Spleen (tissue), 11 donors: ENCODE data around the gene KBTBD3. TPM values are rescaled to one million over a fixed set of nuclear protein-coding genes. Genes with fewer than 3 reads are reported as not detected.

Source experiments
- DNase-seq: peaks from one replicate; pipeline ENCODE4 v3.0.0-alpha.2; 2020
- H3K27ac ChIP-seq, 8 donors: fragments of 200-600 bp; sonication (generic) in 7 of 8; 1 replicate in 4 of 8; 2 replicates in 4 of 8; pipeline versions ENCODE4 v1.5.0 to v1.8.0; 2016 to 2021; ENCODE audit warnings: inconsistent platforms in 4 of 8, mild to moderate bottlenecking in 4 of 8, moderate library complexity in 1 of 8
- H3K27me3 ChIP-seq, 7 donors: fragments of 200-600 bp; sonication (generic) in 6 of 7; replicated peaks in 1 of 7; 1 replicate in 4 of 7; 2 replicates in 3 of 7; pipeline versions ENCODE4 v1.5.0 to v1.8.0; 2016 to 2021; ENCODE audit warnings: inconsistent platforms in 3 of 7, mild to moderate bottlenecking in 1 of 7
- H3K36me3 ChIP-seq, 6 donors: fragments of 200-600 bp; sonication (generic) in 5 of 6; 1 replicate in 4 of 6; 2 replicates in 2 of 6; pipeline versions ENCODE4 v1.5.0 to v1.8.0; 2016 to 2021; ENCODE audit warnings: inconsistent platforms in 2 of 6
- H3K4me1 ChIP-seq, 6 donors: fragments of 200-600 bp; sonication (generic) in 5 of 6; 1 replicate in 3 of 6; 2 replicates in 3 of 6; pipeline versions ENCODE4 v1.5.0 to v1.8.0; 2016 to 2021; ENCODE audit warnings: inconsistent platforms in 3 of 6
- H3K4me3 ChIP-seq, 8 donors: fragments of 200-600 bp; sonication (generic) in 7 of 8; 1 replicate in 4 of 8; 2 replicates in 4 of 8; pipeline versions ENCODE4 v1.5.0 to v1.8.0; 2016 to 2021; ENCODE audit warnings: inconsistent platforms in 4 of 8, mild to moderate bottlenecking in 4 of 8, moderate library complexity in 2 of 8
- H3K9me3 ChIP-seq, 8 donors: fragments of 200-600 bp; sonication (generic) in 7 of 8; 1 replicate in 4 of 8; 2 replicates in 4 of 8; pipeline versions ENCODE4 v1.5.0 to v1.8.0; 2016 to 2021; ENCODE audit warnings: inconsistent platforms in 4 of 8
- CTCF ChIP-seq, 11 experiments: fragments of 200-600 bp in 7 of 11; fragments of 450-650 bp in 4 of 11; sonication (generic) in 4 of 11; IDR thresholded peaks in 8 of 11; conservative IDR thresholded peaks in 3 of 11; 1 replicate in 7 of 11; 2 replicates in 4 of 11; pipeline versions ENCODE4 v1.4.0 to v1.8.0; 2016 to 2021; ENCODE audit warnings: antibody characterized with exemption in 11 of 11, inconsistent platforms in 4 of 11, mild to moderate bottlenecking in 1 of 11
- POLR2A ChIP-seq, 3 donors: fragments of 450-650 bp; IDR thresholded peaks; one replicate each; pipeline ENCODE4 v1.5.1; 2017; ENCODE audit warnings: antibody characterized with exemption in 3 of 3, mild to moderate bottlenecking in 1 of 3
- POLR2AphosphoS5 ChIP-seq, 3 donors: sonication (generic); formaldehyde crosslinking; IDR thresholded peaks; one replicate each; pipeline ENCODE4 v1.5.1; 2017; ENCODE audit warnings: antibody characterized with exemption in 3 of 3
- WGBS, 5 donors: extraction: QIAGEN DNeasy Blood & Tissue Kit in 3 of 5; methylation state at CpG; one replicate each; pipeline versions ENCODE4 v1.1.5 to v1.1.7; 2013 to 2018; 5-methylcytosine and 5-hydroxymethylcytosine counted together
- intact Hi-C: fragments of 100-400 bp; cut with DNase I; formaldehyde crosslinking; loops from one replicate; pipeline ENCODE4 v1.15.0; 2023; ENCODE audit warnings: low total_unique reads
- polyA plus RNA-seq, 3 donors: library from polyadenylated mRNA; stranded (reverse); fragments of 200-250 nt; gene quantifications; one replicate each; pipeline ENCODE4 v1.2.1, GENCODE V29; 2013
- total RNA-seq, 7 donors: library from RNA; depleted of rRNA in 3 of 7; stranded (reverse); fragments of >200 nt in 3 of 7; fragmentation: NEBNext Ultra II Directional in 4 of 7; extraction: Animal tissue kit (Norgen Biotek cat#: 25700) in 4 of 7; gene quantifications; one replicate each; pipeline versions ENCODE4 v1.1.0 to v1.2.1, GENCODE V29; 2016 to 2021
- donor health status: healthy with polysubstance abuse.
- donor health status: DM: no; HTN: no; CAD: no; lungs with moderate emphysema.
- donor health status: DM: no; HTN: no; CAD: no.
- donor health status: Bipolar disorder and iron deficiency.
- donor health status: healthy.
- donor health status: DM: no; HTN: no; CAD: no.
- donor health status: DM: yes; HTN: yes; CAD: no.

Gene KBTBD3
- total and polyA plus RNA-seq, 10 donors: 3.5 to 15.9 (median 7.6) TPM

- intact Hi-C loops: no loop called here
- WGBS, 5 donors: 15 to 18% (median 15%) methylated on average over 19 of the region's 19 CpGs
- DNase-seq: no peak
- no peaks in the 10 kb centered on the region for H3K27me3 ChIP-seq
- H3K4me1 ChIP-seq: peaks cover 23 to 51% (median 44%) of the 10 kb centered on the region in 6 donors
- peak overlapping the region; percentile 77 to 98 (median 96) for H3K27ac ChIP-seq
- no peak for TF ChIP-seq POLR2A (IDR thresholded peaks at IDR 0.05)
- no peak for TF ChIP-seq POLR2AphosphoS5 (IDR thresholded peaks at IDR 0.05)
- peak in 1 of 11 experiments; percentile 10 for TF ChIP-seq CTCF (IDR thresholded peaks at IDR 0.05 in 8 of 11, conservative IDR thresholded peaks at IDR 0.05 in 3 of 11)
- H3K9me3 ChIP-seq: no peaks in the 10 kb centered on the region
- peaks cover 0 to 21% (median 10%) of the 10 kb centered on the region in 6 donors for H3K36me3 ChIP-seq
- H3K4me3 ChIP-seq: peak overlapping the region; percentile 61 to 87 (median 74)
Observed at GRCh38 chr11:106076171-106076918, 802 bp downstream of the KBTBD3 start.

GRCh38 chr11:106072804-106073203 is 4.3 kb downstream of the KBTBD3 start:
- Histone ChIP-seq H3K27me3 (no peaks in the 10 kb centered on the region), H3K4me1 (peaks cover 0 to 16% (median 11%) of the 10 kb centered on the region in 6 donors), H3K27ac (no peak overlapping the region), H3K36me3 (no peaks in the 10 kb centered on the region), H3K9me3 (no peaks in the 10 kb centered on the region), H3K4me3 (no peak overlapping the region)
- WGBS, 5 donors: 92 to 98% (median 98%) methylated on average over 1 of the region's 1 CpG
- no peak for TF ChIP-seq POLR2A (IDR thresholded peaks at IDR 0.05)
- no peak for TF ChIP-seq CTCF (IDR thresholded peaks at IDR 0.05 in 8 of 11, conservative IDR thresholded peaks at IDR 0.05 in 3 of 11)
- no peak for TF ChIP-seq POLR2AphosphoS5 (IDR thresholded peaks at IDR 0.05)
- DNase-seq: no peak
- intact Hi-C loops: no loop called here

GRCh38 chr11:106070606-106071005 is 6.5 kb downstream of the KBTBD3 start:
- no peak overlapping the region for H3K27ac ChIP-seq
- peaks cover 0 to 7% (median 0%) of the 10 kb centered on the region in 6 donors for H3K36me3 ChIP-seq
- no peak overlapping the region for H3K4me3 ChIP-seq
- 91 to 93% (median 93%) methylated on average over 3 of the region's 3 CpGs for WGBS, 5 donors
- no peaks in the 10 kb centered on the region for H3K27me3 ChIP-seq
- H3K4me1 ChIP-seq: peaks cover 0 to 4% (median under 1%) of the 10 kb centered on the region in 6 donors
- no peak for TF ChIP-seq POLR2A (IDR thresholded peaks at IDR 0.05)
- TF ChIP-seq CTCF (IDR thresholded peaks at IDR 0.05 in 8 of 11, conservative IDR thresholded peaks at IDR 0.05 in 3 of 11): no peak
- no peak for TF ChIP-seq POLR2AphosphoS5 (IDR thresholded peaks at IDR 0.05)
- no peak for DNase-seq
- no peaks in the 10 kb centered on the region for H3K9me3 ChIP-seq
- intact Hi-C loops: no loop called here

- Histone ChIP-seq H3K27ac (no peak overlapping the region), H3K27me3 (no peaks in the 10 kb centered on the region), H3K36me3 (peaks cover 0 to 15% (median 1%) of the 10 kb centered on the region in 6 donors), H3K9me3 (no peaks in the 10 kb centered on the region), H3K4me3 (no peak overlapping the region), H3K4me1 (no peaks in the 10 kb centered on the region)
- intact Hi-C loops: no loop called here
- TF ChIP-seq CTCF (IDR thresholded peaks at IDR 0.05 in 8 of 11, conservative IDR thresholded peaks at IDR 0.05 in 3 of 11) (no peak), POLR2AphosphoS5 (IDR thresholded peaks at IDR 0.05) (no peak), POLR2A (IDR thresholded peaks at IDR 0.05) (no peak)
- no peak for DNase-seq
Observed at GRCh38 chr11:106063009-106063408, 14.1 kb downstream of the KBTBD3 start.
